Esophagus squamous epithelium (tissue), 5 donors: ENCODE results near the gene GNPTG. TPM values are rescaled to one million over a fixed set of nuclear protein-coding genes. Genes with fewer than 3 reads are reported as not detected.

Source experiments
- DNase-seq: peaks from one replicate; lab custom pipeline; 2025; lab: John Stamatoyannopoulos, UW
- H3K27ac ChIP-seq, 4 donors: fragments of 200-600 bp; sonication (generic); one replicate each; pipeline ENCODE4 v1.5.1; 2016 to 2019; ENCODE audit warnings: mild to moderate bottlenecking in 1 of 4
- H3K27me3 ChIP-seq, 4 donors: fragments of 200-600 bp; sonication (generic); 1 replicate in 3 of 4; 2 replicates in 1 of 4; pipeline versions ENCODE4 v1.5.1 to v1.6.0; 2017 to 2021; ENCODE audit warnings: antibody characterized with exemption in 1 of 4
- H3K36me3 ChIP-seq, 3 donors: fragments of 200-600 bp; sonication (generic); one replicate each; pipeline ENCODE4 v1.5.1; 2016 to 2019
- H3K4me1 ChIP-seq, 3 donors: fragments of 200-600 bp; sonication (generic); one replicate each; pipeline ENCODE4 v1.5.1; 2017 to 2019
- H3K4me3 ChIP-seq, 4 donors: fragments of 200-600 bp; sonication (generic); 1 replicate in 3 of 4; 2 replicates in 1 of 4; pipeline ENCODE4 v1.5.1; 2016 to 2019; ENCODE audit warnings: mild to moderate bottlenecking in 2 of 4, moderate library complexity in 1 of 4
- H3K9me3 ChIP-seq, 3 donors: fragments of 200-600 bp; sonication (generic); one replicate each; pipeline ENCODE4 v1.5.1; 2016 to 2019
- POLR2A ChIP-seq, 4 donors: fragments of 450-650 bp; IDR thresholded peaks; one replicate each; pipeline ENCODE4 v1.6.1; 2017; ENCODE audit warnings: antibody characterized with exemption in 4 of 4, mild to moderate bottlenecking in 4 of 4, moderate library complexity in 3 of 4
- WGBS, 2 donors: methylation state at CpG; one replicate each; pipeline ENCODE4 v1.1.5; 2018; 5-methylcytosine and 5-hydroxymethylcytosine counted together
- intact Hi-C: fragments of 100-400 bp; cut with DNase I; formaldehyde crosslinking; loops from one replicate; pipeline ENCODE4 v1.15.0; 2022
- total RNA-seq, 4 donors: library from RNA; depleted of rRNA; stranded (reverse); fragments of >200 nt; gene quantifications; one replicate each; pipeline ENCODE4 v1.1.0, GENCODE V29; 2016
- TF ChIP-seq, protein P1 (sequence below), 6 experiments: fragments of 450-650 bp in 4 of 6; fragments of 200-600 bp in 2 of 6; sonication (generic) in 2 of 6; IDR thresholded peaks; one replicate each; pipeline ENCODE4 v1.5.1; 2016 to 2019; ENCODE audit warnings: antibody characterized with exemption in 6 of 6, mild to moderate bottlenecking in 4 of 6, moderate library complexity in 4 of 6
- donor health status: DM: yes; HTN: yes; CAD: no.

The GNPTG gene
- total RNA-seq, 4 donors from 2014 or later, result 21.6 to 46.9 (median 37.8) TPM

GRCh38 chr16:1314399-1315068, 37.2 kb upstream of the GNPTG start:
- Histone ChIP-seq H3K9me3 (no peaks in the 10 kb centered on the region), H3K27me3 (no peaks in the 10 kb centered on the region), H3K27ac (no peak overlapping the region), H3K4me1 (peaks cover 24 to 52% (median 36%) of the 10 kb centered on the region in 3 donors), H3K36me3 (peaks cover 54 to 73% (median 61%) of the 10 kb centered on the region in 3 donors), H3K4me3 (no peak overlapping the region)
- intact Hi-C loops, result no loop called here
- DNase-seq, result no peak
- TF ChIP-seq, protein P1, sequence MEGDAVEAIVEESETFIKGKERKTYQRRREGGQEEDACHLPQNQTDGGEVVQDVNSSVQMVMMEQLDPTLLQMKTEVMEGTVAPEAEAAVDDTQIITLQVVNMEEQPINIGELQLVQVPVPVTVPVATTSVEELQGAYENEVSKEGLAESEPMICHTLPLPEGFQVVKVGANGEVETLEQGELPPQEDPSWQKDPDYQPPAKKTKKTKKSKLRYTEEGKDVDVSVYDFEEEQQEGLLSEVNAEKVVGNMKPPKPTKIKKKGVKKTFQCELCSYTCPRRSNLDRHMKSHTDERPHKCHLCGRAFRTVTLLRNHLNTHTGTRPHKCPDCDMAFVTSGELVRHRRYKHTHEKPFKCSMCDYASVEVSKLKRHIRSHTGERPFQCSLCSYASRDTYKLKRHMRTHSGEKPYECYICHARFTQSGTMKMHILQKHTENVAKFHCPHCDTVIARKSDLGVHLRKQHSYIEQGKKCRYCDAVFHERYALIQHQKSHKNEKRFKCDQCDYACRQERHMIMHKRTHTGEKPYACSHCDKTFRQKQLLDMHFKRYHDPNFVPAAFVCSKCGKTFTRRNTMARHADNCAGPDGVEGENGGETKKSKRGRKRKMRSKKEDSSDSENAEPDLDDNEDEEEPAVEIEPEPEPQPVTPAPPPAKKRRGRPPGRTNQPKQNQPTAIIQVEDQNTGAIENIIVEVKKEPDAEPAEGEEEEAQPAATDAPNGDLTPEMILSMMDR (IDR thresholded peaks at IDR 0.05), result no peak
- TF ChIP-seq POLR2A (IDR thresholded peaks at IDR 0.05), result no peak
- WGBS, 2 donors, result 77 to 83% methylated on average over 4 to 7 of the region's 28 CpGs

GRCh38 chr16:1315081-1316032, 36.4 kb upstream of the GNPTG start:
- no peak for TF ChIP-seq POLR2A (IDR thresholded peaks at IDR 0.05)
- TF ChIP-seq, protein P1 (IDR thresholded peaks at IDR 0.05), result no peak
- H3K4me3 ChIP-seq, result no peak overlapping the region
- peaks cover 24 to 49% (median 35%) of the 10 kb centered on the region in 3 donors for H3K4me1 ChIP-seq
- H3K36me3 ChIP-seq, result peaks cover 63 to 81% (median 69%) of the 10 kb centered on the region in 3 donors
- no peaks in the 10 kb centered on the region for H3K27me3 ChIP-seq
- intact Hi-C loops, result no loop called here
- no peak overlapping the region for H3K27ac ChIP-seq
- DNase-seq, result no peak
- no peaks in the 10 kb centered on the region for H3K9me3 ChIP-seq
- 76 to 78% methylated on average over 13 to 17 of the region's 46 CpGs for WGBS, 2 donors

- intact Hi-C loops, result no loop called here
- Histone ChIP-seq H3K9me3 (no peaks in the 10 kb centered on the region), H3K27ac (no peak overlapping the region), H3K36me3 (peaks cover 69 to 87% (median 76%) of the 10 kb centered on the region in 3 donors), H3K27me3 (no peaks in the 10 kb centered on the region), H3K4me3 (no peak overlapping the region), H3K4me1 (peaks cover 17 to 42% (median 29%) of the 10 kb centered on the region in 3 donors)
- 85% methylated on average over 8 of the region's 14 CpGs; no CpG with 5 or more reads in 1 of the 2 donors for WGBS, 2 donors
- DNase-seq, result no peak
- no peak for TF ChIP-seq POLR2A (IDR thresholded peaks at IDR 0.05)
- TF ChIP-seq, protein P1 (IDR thresholded peaks at IDR 0.05), result no peak
Measured at GRCh38 chr16:1316033-1316405, 35.7 kb upstream of the GNPTG start.

- 87 to 91% methylated on average over 19 to 21 of the region's 32 CpGs for WGBS, 2 donors
- DNase-seq, result no peak
Measured at GRCh38 chr16:1317479-1318267, 34.1 kb upstream of the GNPTG start.

More at GRCh38 chr16:1317479-1318267, 34.1 kb upstream of the GNPTG start:
- Histone ChIP-seq H3K27ac (no peak overlapping the region), H3K4me1 (peaks cover 3 to 26% (median 12%) of the 10 kb centered on the region in 3 donors), H3K9me3 (no peaks in the 10 kb centered on the region), H3K4me3 (no peak overlapping the region), H3K36me3 (peaks cover 72 to 99% (median 78%) of the 10 kb centered on the region in 3 donors), H3K27me3 (no peaks in the 10 kb centered on the region)
- TF ChIP-seq POLR2A (IDR thresholded peaks at IDR 0.05), result no peak
- TF ChIP-seq, protein P1 (IDR thresholded peaks at IDR 0.05), result no peak
- intact Hi-C loops, result no loop called here
